HG03064 (cell line): Measurements from ENCODE around the gene CTDSPL.

Source experiments
- ATAC-seq: cut with Tn5 transposase; IDR thresholded peaks from one replicate; pipeline ENCODE4 v1.9.1; 2021; ENCODE audit warnings: low read depth; ENCODE audit not compliant: unreplicated experiment

CTDSPL gene

DNA sequence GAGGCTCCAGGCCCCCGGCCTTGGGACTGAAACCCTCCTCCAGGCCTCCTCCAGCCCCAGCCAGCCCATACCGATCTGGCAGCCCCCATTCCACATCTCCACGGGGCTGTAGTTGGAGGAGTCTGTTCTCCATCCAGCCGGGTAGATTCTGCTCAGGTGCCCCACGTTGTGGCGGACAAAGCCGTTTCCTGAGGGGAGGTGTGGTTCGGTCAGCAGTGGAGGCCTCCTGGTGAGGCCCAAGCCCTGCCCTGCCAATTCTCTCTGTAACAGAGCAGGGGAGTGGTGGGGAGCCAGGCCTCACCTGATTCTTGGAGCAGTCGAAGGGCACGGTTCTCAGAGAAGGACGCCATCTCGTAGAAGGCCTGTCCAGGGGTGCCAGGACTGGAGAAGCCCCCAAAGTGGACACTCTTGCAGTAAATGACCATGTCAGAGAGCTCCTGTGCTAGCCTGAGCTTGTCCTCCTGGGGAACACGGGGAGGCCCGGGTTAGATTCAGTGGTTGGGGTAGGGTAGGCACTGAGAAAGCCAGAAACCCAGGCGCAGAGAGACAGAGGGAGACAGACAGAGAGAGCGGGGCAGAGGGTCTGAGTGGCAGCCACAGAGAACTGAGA, 147.4 kb downstream of the CTDSPL start:
- no peak for ATAC-seq

DNA sequence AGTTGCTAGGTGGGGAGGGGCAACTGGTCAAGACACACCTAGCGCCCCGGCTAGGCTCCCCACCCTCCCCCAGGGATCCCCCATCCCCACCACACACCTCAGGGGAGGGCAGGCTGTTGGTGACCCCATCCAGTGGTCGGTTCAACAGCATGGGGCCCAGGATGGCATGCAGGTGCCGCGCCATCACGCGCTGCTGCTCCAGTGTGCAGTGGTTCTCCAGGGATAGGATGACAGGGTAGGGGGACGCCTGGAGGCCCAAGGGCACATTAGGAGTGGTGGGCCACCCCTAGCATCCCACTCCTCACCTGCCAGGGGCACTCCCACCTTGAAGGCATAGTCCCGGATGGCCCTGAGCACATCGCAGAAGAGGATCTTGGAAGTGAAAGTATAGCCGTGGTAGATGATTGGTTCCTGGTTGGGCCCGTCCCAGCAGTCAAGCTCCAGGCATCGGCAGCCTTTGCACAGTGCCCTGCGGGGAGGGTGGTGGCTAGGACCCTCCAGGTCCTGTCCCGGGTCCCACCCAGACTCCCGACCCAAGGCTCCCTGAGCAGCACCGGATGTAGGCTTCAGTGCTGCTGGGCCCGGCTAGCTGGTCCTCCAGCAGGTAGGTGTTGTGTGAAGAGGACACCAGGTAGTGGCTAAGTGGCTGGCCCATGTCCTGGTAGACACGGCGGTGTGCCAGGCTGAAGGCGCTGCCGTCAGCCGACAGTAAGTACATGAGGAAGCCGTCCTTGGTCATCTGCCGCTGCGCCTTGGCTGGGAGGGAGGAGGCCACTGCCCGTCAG, 148.3 kb downstream of the CTDSPL start:
- ATAC-seq = no peak

- no peak for ATAC-seq
Observed at GRCh38 chr3:38011111-38011510, 149.4 kb downstream of the CTDSPL start.

GRCh38 chr3:38015485-38015884, 153.8 kb downstream of the CTDSPL start:
- ATAC-seq = no peak

GRCh38 chr3:38015984-38016383, 154.3 kb downstream of the CTDSPL start:
- ATAC-seq = no peak

DNA sequence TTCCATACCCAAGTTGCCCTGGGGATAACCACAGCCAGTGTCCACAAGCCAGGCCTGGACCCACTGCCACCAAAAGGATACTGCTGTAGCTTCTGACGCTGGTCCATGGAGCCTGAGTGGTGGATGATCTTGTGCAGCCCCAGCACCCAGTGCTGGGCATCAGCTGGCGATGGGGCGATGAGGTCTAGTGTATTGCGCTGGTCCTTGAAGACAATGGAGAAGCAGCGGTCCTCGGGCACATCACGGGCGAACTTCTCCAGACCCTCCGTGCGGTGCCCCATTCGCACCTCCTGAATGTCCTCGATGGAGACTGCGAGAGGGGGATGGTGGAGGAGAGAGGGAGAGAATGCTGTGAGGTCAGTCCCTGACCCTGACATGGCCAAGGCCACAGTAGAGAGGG, 154.7 kb downstream of the CTDSPL start:
- no peak for ATAC-seq

GRCh38 chr3:38016847-38017444, 155.3 kb downstream of the CTDSPL start:
- no peak for ATAC-seq

DNA sequence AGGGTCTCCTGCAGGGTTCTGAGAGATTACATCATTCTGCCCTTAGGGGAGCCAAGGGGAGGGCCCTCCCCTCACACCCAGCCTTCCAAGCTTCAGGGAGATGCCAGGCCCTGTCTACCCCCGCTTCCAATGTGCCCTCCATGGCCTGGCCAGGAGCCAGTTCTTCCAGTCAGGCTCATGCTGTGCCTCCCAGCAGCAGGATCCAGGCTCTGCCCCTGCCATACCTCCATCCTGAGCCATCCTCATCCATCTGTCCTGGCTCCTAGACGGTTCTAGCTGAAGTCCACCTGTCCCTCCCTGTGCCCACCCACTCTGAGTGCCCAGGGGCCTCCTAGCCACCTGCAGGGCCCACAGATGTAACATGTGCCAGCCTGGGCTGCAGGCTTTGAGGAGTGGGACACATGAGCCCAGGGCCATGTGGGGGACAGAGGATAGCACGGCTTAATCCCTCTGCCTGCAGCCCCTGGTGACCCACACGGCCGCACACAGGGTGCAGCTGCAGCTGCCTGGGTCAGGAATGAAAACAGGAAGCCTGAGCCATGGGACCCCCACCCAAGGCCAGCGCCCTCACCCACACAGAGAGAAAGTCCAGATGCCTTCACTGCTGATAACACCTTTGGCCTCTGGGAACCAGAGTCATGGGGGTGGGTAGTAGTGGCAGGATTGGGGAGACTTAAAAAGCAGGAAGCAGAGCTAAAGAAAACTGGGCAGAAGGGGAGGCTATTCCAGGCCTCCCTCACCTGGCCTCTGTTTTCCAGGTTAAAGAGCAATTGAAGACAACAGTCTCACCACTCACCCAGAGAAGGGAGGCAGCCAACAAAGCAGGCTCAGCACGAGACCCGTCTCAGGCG, 156.0 kb downstream of the CTDSPL start:
- no peak for ATAC-seq

DNA sequence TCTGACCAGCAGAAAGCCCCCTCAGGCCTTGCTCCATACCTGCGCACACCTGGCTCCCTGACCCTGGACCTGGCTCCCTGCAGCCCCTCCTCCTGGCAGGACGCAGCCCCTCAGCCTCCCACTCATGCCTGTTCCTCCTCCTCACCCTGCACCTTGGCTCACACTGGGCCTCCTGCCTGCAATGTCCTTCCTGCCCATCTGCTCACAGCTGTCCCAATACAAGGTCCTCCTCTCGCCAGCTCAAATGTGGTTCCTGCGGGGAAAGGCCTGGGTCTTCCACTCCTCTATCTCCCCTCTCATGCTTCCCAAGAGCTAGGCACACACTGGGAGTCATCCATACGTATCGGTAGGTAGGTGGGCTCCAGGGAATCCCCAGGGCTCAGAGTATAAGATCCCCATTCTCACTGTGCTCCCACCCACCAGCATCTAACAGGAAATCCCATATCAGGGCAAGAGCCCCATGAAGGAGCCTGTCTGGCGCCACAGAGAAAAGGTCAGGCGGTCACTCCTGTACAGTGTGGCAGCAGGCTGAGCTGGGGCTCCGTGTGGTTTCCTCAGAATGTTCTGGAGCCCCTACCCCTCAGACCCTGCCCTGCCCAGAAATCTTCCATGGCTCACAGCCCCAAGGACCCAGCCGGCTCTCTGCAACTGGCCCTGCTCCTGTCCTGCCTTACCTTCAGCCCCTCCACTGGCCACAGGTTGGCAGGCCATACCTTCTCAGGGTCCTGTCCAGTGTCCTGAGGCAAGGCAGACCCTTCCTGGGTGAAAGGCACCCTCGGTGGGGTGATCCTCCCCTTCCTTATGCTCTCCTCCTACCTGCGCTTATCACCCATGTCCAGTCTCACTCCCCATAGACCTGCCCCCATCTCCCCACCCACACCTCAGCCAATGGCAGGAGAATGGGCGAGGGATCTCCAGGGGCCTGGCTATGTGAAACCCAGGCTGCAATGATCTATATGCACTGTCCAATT, 156.9 kb downstream of the CTDSPL start:
- ATAC-seq = no peak

- no peak for ATAC-seq
Observed at GRCh38 chr3:38019658-38020341, 158.1 kb downstream of the CTDSPL start.

GRCh38 chr3:38020342-38020726, 158.7 kb downstream of the CTDSPL start:
- no peak for ATAC-seq

DNA sequence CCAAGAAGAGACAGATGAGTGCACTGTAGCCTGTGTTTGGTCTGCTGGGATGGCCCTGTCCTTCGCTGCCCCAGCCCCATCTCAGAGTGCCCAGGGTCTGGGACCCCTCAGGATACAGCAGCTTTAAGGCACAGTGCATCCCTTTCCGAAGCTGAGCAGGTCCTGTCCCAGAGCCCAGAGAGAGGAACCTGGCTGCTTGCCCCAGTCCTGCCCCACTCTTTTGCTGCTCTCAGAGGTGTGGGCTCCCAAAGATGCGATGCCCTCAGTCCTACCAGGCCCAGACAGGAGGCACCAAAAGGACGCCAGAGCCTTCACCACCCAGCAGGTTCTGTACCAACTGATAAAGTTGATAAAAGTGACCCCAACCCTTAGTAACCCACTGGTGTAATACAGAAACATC, 159.5 kb downstream of the CTDSPL start:
- no peak for ATAC-seq

- no peak for ATAC-seq
Observed at GRCh38 chr3:38022301-38022700, 160.6 kb downstream of the CTDSPL start.

- no peak for ATAC-seq
Observed at GRCh38 chr3:38022896-38023709, 161.4 kb downstream of the CTDSPL start.

DNA sequence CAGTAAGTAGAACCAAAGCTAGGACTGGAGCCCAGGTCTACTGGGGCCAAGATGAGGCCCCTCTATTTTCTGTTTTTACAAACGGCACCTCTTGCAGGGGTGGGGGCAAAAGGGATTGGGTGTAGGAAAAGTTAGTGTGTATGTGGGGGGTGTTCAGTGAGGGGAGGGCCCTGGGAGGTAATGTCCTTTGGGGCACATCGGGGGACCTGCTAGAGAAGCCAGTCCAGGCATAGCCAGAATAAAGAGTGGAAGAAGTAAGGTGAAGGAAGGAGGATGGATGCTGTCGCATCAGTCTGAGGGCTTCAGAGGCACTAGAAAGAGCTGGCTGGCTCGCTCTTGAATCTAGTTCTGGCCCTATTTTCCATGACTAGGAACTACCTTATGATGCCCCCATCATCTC, 165.2 kb downstream of the CTDSPL start:
- ATAC-seq = no peak

GRCh38 chr3:38027466-38028465, 166.1 kb downstream of the CTDSPL start:
- no peak for ATAC-seq

DNA sequence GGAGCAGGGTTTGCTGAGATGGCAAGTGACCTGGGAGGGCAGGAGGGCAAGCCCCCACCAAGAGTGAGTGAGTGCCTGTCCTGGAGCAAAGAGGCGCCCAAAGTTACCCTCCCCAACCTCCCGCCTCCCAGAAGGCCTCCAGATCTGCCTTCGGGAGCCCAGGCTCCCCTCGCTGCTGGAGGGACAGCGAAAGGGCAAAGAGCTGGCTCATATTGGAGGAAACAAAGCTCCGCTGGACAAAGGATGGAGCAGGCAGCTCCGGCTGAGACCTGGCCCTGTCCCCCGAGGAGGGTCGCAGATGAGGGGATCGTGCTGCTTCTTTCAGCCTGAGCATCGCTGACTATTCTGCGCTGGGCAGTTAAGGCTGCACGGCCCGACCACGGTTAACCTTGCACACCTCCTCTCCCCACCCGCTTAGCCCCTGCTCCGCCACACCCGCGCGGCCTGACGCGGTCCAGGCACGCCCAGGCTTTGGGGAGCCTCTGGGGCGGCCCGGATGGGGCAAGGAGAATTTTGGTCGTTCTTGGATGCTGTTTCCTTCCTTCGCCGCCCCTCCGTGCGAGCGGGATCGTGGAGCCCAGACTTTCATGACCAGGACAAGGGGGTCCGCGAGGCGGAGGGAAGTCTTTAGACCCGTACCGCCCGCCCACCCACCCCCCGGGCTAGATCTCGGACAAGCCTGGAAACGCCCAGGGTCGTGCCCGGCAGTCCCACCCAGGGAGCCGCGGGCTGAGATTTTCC, 167.1 kb downstream of the CTDSPL start:
- no peak for ATAC-seq
